SK-N-SH (cell line): ENCODE results near the gene KCNA10. TPM values are rescaled to one million over a fixed set of nuclear protein-coding genes. Genes with fewer than 3 reads are reported as not detected.

Experiments
- CTCF ChIA-PET: fragments of 300-600, 350-600 bp; formaldehyde crosslinking; extraction: SDS; loops from one replicate; lab custom pipeline; 2021; lab: Yijun Ruan, JAX
- POLR2A ChIA-PET: fragments of 350-600 bp; sonication (Branson Sonifier 250); formaldehyde crosslinking; extraction: SDS; loops from one replicate; lab custom pipeline; 2020; ENCODE audit warnings: antibody characterized with exemption, inconsistent platforms; lab: Yijun Ruan, JAX
- DNase-seq: peaks from one replicate; pipeline ENCODE4 v3.0.0; 2012
- H2AFZ ChIP-seq: fragments of 200-600 bp; sonication (generic); 2 replicates; pipeline ENCODE4 v1.8.1; 2016; ENCODE audit warnings: antibody characterized with exemption, mild to moderate bottlenecking, low read depth
- H3F3A ChIP-seq: fragments of 200-600 bp; sonication (generic); replicated peaks from 2 replicates; pipeline ENCODE3; 2016; ENCODE audit warnings: antibody characterized with exemption, mild to moderate bottlenecking; ENCODE audit not compliant: insufficient read depth
- H3K27ac ChIP-seq, 2 experiments: fragments of 200-500 bp in 1 of 2; fragments of 200-600 bp in 1 of 2; sonication (Bioruptor generic) in 1 of 2; sonication (generic), shearing (Covaris generic) in 1 of 2; 2 replicates each; pipeline versions ENCODE4 v1.5.1 to v1.6.1; 2014 to 2016; ENCODE audit warnings: low read depth in 2 of 2, inconsistent platforms in 1 of 2, low read length in 1 of 2, mild to moderate bottlenecking in 1 of 2, mixed read lengths in 1 of 2
- H3K27me3 ChIP-seq: fragments of 200-600 bp; sonication (generic), shearing (Covaris generic); 2 replicates; pipeline ENCODE4 v1.6.1; 2016; ENCODE audit warnings: mixed run types; ENCODE audit not compliant: insufficient read depth
- H3K36me3 ChIP-seq, 2 experiments: fragments of 200-500 bp in 1 of 2; fragments of 200-600 bp in 1 of 2; sonication (Bioruptor generic) in 1 of 2; sonication (generic) in 1 of 2; replicated peaks in 1 of 2; 2 replicates each; pipeline versions ENCODE3 to v1.5.1; 2014 to 2016; ENCODE audit warnings: low read length in 1 of 2, mild to moderate bottlenecking in 1 of 2; ENCODE audit not compliant: insufficient read depth in 2 of 2, control insufficient read depth in 1 of 2
- H3K4me1 ChIP-seq, 2 experiments: fragments of 200-500 bp in 1 of 2; fragments of 200-600 bp in 1 of 2; sonication (Bioruptor generic) in 1 of 2; sonication (generic), shearing (Covaris generic) in 1 of 2; 2 replicates each; pipeline versions ENCODE4 v1.5.1 to v1.6.1; 2014 to 2016; ENCODE audit warnings: low read depth in 1 of 2, low read length in 1 of 2, mixed run types in 1 of 2; ENCODE audit not compliant: insufficient read depth in 2 of 2, control insufficient read depth in 1 of 2
- H3K4me2 ChIP-seq: fragments of 200-600 bp; sonication (generic), shearing (Covaris generic); 2 replicates; pipeline ENCODE4 v1.6.1; 2017; ENCODE audit warnings: mixed run types
- H3K4me3 ChIP-seq, 2 experiments: fragments of 200-500 bp in 1 of 2; fragments of 200-600 bp in 1 of 2; sonication (Bioruptor generic) in 1 of 2; sonication (generic), shearing (Covaris generic) in 1 of 2; 2 replicates each; pipeline versions ENCODE4 v1.5.1 to v1.8.1; 2014 to 2016; ENCODE audit warnings: low read depth in 2 of 2, inconsistent platforms in 1 of 2, low read length in 1 of 2, mild to moderate bottlenecking in 1 of 2, mixed read lengths in 1 of 2, moderate library complexity in 1 of 2
- H3K79me2 ChIP-seq: fragments of 200-600 bp; sonication (generic); 2 replicates; pipeline ENCODE4 v1.8.1; 2017; ENCODE audit warnings: mild to moderate bottlenecking; ENCODE audit not compliant: insufficient read depth
- H3K9ac ChIP-seq: fragments of 200-600 bp; sonication (generic); 2 replicates; pipeline ENCODE4 v1.6.1; 2017; ENCODE audit warnings: mixed run types
- H3K9me2 ChIP-seq: fragments of 200-600 bp; sonication (generic); 2 replicates; pipeline ENCODE4 v1.6.1; 2017; ENCODE audit warnings: mixed run types
- H3K9me3 ChIP-seq: fragments of 200-600 bp; sonication (generic); 2 replicates; pipeline ENCODE4 v1.6.1; 2017; ENCODE audit warnings: mixed run types, mild to moderate bottlenecking, moderate library complexity
- H4K20me1 ChIP-seq: fragments of 200-600 bp; sonication (generic); 2 replicates; pipeline ENCODE4 v1.6.1; 2017; ENCODE audit warnings: mild to moderate bottlenecking, mixed run types; ENCODE audit not compliant: insufficient read depth
- CHD2 ChIP-seq: fragments of 150-350 bp; IDR thresholded peaks from 2 replicates; pipeline ENCODE4 v1.6.1; 2018; ENCODE audit warnings: low read length; ENCODE audit not compliant: partially characterized antibody
- FOXM1 ChIP-seq: IDR thresholded peaks from 2 replicates; pipeline ENCODE4 v1.4.0; 2012; ENCODE audit warnings: low read depth, mild to moderate bottlenecking
- GABPA ChIP-seq: IDR thresholded peaks from 2 replicates; pipeline ENCODE4 v1.4.0; 2012; ENCODE audit warnings: low read depth, mild to moderate bottlenecking
- NRF1 ChIP-seq: IDR thresholded peaks from 2 replicates; pipeline ENCODE4 v1.6.1; 2012; ENCODE audit warnings: low read depth, mild to moderate bottlenecking, low read length
- PBX3 ChIP-seq: IDR thresholded peaks from 2 replicates; pipeline ENCODE4; 2012
- RAD21 ChIP-seq: IDR thresholded peaks from 2 replicates; pipeline ENCODE4 v1.6.1; 2012; ENCODE audit warnings: mild to moderate bottlenecking, low read length
- RCOR1 ChIP-seq: fragments of 150-350 bp; IDR thresholded peaks from 2 replicates; pipeline ENCODE4 v1.6.1; 2017; ENCODE audit warnings: antibody characterized with exemption, low read length
- SIN3A ChIP-seq: IDR thresholded peaks from 2 replicates; pipeline ENCODE4 v1.6.1; 2012; ENCODE audit warnings: low read depth, mild to moderate bottlenecking, low read length, moderate library complexity, borderline replicate concordance
- SMC3 ChIP-seq: IDR thresholded peaks from 2 replicates; pipeline ENCODE4 v1.6.1; 2012; ENCODE audit warnings: low read depth, low read length, improper control_type of control experiment
- TAF1 ChIP-seq: IDR thresholded peaks from 2 replicates; pipeline ENCODE4 v1.6.1; 2012; ENCODE audit warnings: low read depth, mild to moderate bottlenecking, low read length, moderate library complexity, borderline replicate concordance
- WGBS: methylation state at CpG from one replicate; pipeline ENCODE4 v1.1.6; 2017; ENCODE audit warnings: low lambda C conversion rate; 5-methylcytosine and 5-hydroxymethylcytosine counted together
- polyA plus RNA-seq, 3 experiments: library from polyadenylated mRNA; depleted of rRNA; stranded (reverse); fragments of >200 nt; gene quantifications; 2 replicates each; pipeline ENCODE4 v1.2.3, GENCODE V29; 2012
- TF ChIP-seq, protein P1 (sequence below): IDR thresholded peaks from 2 replicates; pipeline ENCODE4 v1.6.1; 2012; ENCODE audit warnings: mild to moderate bottlenecking, low read depth, low read length, moderate library complexity

The KCNA10 gene
- polyA plus RNA-seq, 1 of the 3 experiments (the other 2 are of a cell fraction) = not detected

DNA sequence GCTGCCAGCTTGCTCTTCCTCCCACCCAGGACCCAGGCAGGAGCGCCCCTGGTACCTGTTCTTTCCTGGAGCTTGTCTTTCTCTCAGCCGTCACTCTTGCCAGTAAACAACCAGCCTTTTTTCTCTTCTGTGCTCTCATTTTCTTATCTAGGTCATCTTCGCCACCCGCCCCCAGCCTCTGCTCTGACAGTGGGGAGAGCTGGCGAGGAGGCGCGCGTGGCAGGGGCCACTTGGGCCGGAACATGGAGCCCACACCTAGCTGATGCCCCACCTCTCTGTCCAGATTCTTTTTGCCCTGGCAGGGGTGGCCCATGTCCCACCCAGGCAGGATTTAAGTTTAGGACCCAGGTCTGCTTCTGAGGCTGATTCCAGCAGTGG is 35.7 kb downstream of the KCNA10 start:
- DNase-seq = no peak
- POLR2A ChIA-PET = no interaction called here
- CTCF ChIA-PET = interaction anchor here (1.4 to 13.4 kb wide), 3 partner anchors 14 to 70 kb away, joined by 4 to 132 read pairs (median 16); no protein-coding TSS in a partner anchor
- Histone ChIP-seq H3K79me2 (no peaks in the 10 kb centered on the region), H2AFZ (no peak overlapping the region), H3K4me2 (no peak overlapping the region), H3K9me2 (no peaks in the 10 kb centered on the region), H3F3A (no peaks in the 10 kb centered on the region), H3K4me1 (no peaks in the 10 kb centered on the region; a peak in 1 of 4 replicates), H3K9me3 (no peaks in the 10 kb centered on the region), H4K20me1 (no peaks in the 10 kb centered on the region), H3K27me3 (no peaks in the 10 kb centered on the region), H3K36me3 (no peaks in the 10 kb centered on the region), H3K27ac (no peak overlapping the region), H3K4me3 (no peak overlapping the region), H3K9ac (no peak overlapping the region)
- WGBS = 72% methylated on average over 9 of the region's 9 CpGs
- no peak for TF ChIP-seq TAF1
- no peak for TF ChIP-seq SMC3
- TF ChIP-seq SIN3A = no peak

- 63% methylated on average over 16 of the region's 18 CpGs for WGBS
- H4K20me1 ChIP-seq = no peaks in the 10 kb centered on the region
- CTCF ChIA-PET = interaction anchor here (1.4 to 13.4 kb wide), 3 partner anchors 15 to 70 kb away, joined by 4 to 132 read pairs (median 16); no protein-coding TSS in a partner anchor
These were observed 36.2 kb downstream of the KCNA10 start for GRCh38 chr1:110482662-110483307.

More at GRCh38 chr1:110482662-110483307, 36.2 kb downstream of the KCNA10 start:
- H3K9me3 ChIP-seq = no peaks in the 10 kb centered on the region
- peaks cover 0 to 3% of the 10 kb centered on the region in 2 experiments; a peak in 2 of 4 replicates for H3K4me1 ChIP-seq
- no peak for DNase-seq
- H3K27me3 ChIP-seq = no peaks in the 10 kb centered on the region
- H3K27ac ChIP-seq = no peak overlapping the region
- no peak overlapping the region for H2AFZ ChIP-seq
- H3K4me3 ChIP-seq = no peak overlapping the region
- TF ChIP-seq PBX3 = no peak
- TF ChIP-seq, protein P1, sequence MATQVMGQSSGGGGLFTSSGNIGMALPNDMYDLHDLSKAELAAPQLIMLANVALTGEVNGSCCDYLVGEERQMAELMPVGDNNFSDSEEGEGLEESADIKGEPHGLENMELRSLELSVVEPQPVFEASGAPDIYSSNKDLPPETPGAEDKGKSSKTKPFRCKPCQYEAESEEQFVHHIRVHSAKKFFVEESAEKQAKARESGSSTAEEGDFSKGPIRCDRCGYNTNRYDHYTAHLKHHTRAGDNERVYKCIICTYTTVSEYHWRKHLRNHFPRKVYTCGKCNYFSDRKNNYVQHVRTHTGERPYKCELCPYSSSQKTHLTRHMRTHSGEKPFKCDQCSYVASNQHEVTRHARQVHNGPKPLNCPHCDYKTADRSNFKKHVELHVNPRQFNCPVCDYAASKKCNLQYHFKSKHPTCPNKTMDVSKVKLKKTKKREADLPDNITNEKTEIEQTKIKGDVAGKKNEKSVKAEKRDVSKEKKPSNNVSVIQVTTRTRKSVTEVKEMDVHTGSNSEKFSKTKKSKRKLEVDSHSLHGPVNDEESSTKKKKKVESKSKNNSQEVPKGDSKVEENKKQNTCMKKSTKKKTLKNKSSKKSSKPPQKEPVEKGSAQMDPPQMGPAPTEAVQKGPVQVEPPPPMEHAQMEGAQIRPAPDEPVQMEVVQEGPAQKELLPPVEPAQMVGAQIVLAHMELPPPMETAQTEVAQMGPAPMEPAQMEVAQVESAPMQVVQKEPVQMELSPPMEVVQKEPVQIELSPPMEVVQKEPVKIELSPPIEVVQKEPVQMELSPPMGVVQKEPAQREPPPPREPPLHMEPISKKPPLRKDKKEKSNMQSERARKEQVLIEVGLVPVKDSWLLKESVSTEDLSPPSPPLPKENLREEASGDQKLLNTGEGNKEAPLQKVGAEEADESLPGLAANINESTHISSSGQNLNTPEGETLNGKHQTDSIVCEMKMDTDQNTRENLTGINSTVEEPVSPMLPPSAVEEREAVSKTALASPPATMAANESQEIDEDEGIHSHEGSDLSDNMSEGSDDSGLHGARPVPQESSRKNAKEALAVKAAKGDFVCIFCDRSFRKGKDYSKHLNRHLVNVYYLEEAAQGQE = no peak
- TF ChIP-seq GABPA = no peak
- no peak for TF ChIP-seq FOXM1
- TF ChIP-seq CHD2 = no peak
- TF ChIP-seq RAD21 = no peak
- no peak for TF ChIP-seq NRF1
- TF ChIP-seq RCOR1 = no peak
- TF ChIP-seq SIN3A = no peak
- H3K9ac ChIP-seq = no peak overlapping the region
- H3K79me2 ChIP-seq = no peaks in the 10 kb centered on the region
- H3K9me2 ChIP-seq = no peaks in the 10 kb centered on the region
- H3K36me3 ChIP-seq = no peaks in the 10 kb centered on the region
- peaks cover under 1% of the 10 kb centered on the region for H3F3A ChIP-seq
- POLR2A ChIA-PET = no interaction called here
- no peak overlapping the region for H3K4me2 ChIP-seq
